ENCODE measurements around the gene NCAPG2.

The NCAPG2 gene

GRCh38 chr7:158728911-158729645, 24.5 kb upstream of the NCAPG2 start:
- H3K4me3 ChIP-seq (ENCODE audit: low read length): no peak overlapping the region
- no peak for TF ChIP-seq CTCF (conservative IDR thresholded peaks at IDR 0.05; ENCODE audit: low read depth, low read length)
- no peak for DNase-seq (ENCODE audit: low read depth)

- no peak for DNase-seq (ENCODE audit: low read depth)
- H3K4me3 ChIP-seq (ENCODE audit: low read length): no peak overlapping the region
- TF ChIP-seq CTCF (conservative IDR thresholded peaks at IDR 0.05; ENCODE audit: low read depth, low read length): no peak
Observed at GRCh38 chr7:158727690-158728089, 23.1 kb upstream of the NCAPG2 start.

GRCh38 chr7:158726277-158726807, 21.7 kb upstream of the NCAPG2 start:
- no peak for DNase-seq (ENCODE audit: low read depth)

GRCh38 chr7:158725506-158725800, 20.8 kb upstream of the NCAPG2 start:
- TF ChIP-seq CTCF (conservative IDR thresholded peaks at IDR 0.05; ENCODE audit: low read depth, low read length): no peak
- DNase-seq (ENCODE audit: low read depth): no peak
- H3K4me3 ChIP-seq (ENCODE audit: low read length): no peak overlapping the region

More at GRCh38 chr7:158726277-158726807, 21.7 kb upstream of the NCAPG2 start:
- no peak for TF ChIP-seq CTCF (conservative IDR thresholded peaks at IDR 0.05; ENCODE audit: low read depth, low read length)
- H3K4me3 ChIP-seq (ENCODE audit: low read length): no peak overlapping the region

GRCh38 chr7:158724658-158725505, 20.3 kb upstream of the NCAPG2 start:
- TF ChIP-seq CTCF (conservative IDR thresholded peaks at IDR 0.05; ENCODE audit: low read depth, low read length): no peak
- DNase-seq (ENCODE audit: low read depth): no peak
- no peak overlapping the region for H3K4me3 ChIP-seq (ENCODE audit: low read length)

- no peak overlapping the region for H3K4me3 ChIP-seq (ENCODE audit: low read length)
- no peak for TF ChIP-seq CTCF (conservative IDR thresholded peaks at IDR 0.05; ENCODE audit: low read depth, low read length)
- no peak for DNase-seq (ENCODE audit: low read depth)
Observed at GRCh38 chr7:158723714-158724385, 19.2 kb upstream of the NCAPG2 start.

Data from retinal pigment epithelial cell (primary cell).